Activated CD4-positive, alpha-beta T cell treated with anti-CD3 and anti-CD28 coated beads for 4 hours (primary cell): ENCODE measurements around the gene ODAD3.
"Not testable (repeated sequence)": the region's sequence is repeated elsewhere in the genome, so short reads cannot be mapped to it uniquely, and the experiment has no call there.

Source experiments
- DNase-seq, 2 donors: peaks; one replicate each; pipeline ENCODE4 v3.0.0-alpha.2; 2020

Gene ODAD3

GRCh38 chr19:11458912-11459311, 24.0 kb upstream of the ODAD3 start:
- DNase-seq: not testable (repeated sequence)

DNA sequence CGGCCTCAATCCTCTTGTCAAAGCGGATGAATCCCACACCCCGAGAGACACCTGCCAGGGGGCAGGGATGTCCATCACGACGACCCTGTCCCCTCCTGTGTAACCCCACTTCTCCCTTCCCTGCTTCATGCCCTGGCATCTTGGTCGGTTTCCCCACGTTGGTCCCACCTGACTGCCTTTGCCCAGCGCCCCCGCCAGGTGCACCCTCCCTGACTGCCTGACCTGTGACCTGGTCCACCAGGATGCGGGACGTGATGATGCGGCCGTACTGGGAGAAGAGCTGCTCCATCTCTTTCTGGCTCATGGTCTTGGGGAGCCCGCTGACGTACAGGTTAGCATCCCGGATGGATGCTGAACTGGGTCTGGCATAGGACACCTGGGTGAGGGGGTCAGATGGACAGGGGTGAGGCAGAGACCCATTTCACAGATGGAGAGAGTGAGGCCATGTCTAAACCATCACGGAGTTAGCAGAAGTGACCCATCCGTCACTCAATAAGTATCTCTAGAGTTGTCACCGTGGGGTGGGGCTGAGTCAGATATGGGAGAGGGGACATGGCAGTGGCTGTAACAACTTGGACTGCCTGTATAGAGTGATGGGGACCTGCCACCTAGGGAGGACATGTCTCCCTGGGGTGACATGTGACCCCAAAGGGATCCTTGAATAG, 23.4 kb upstream of the ODAD3 start:
- DNase-seq: no peak

DNA sequence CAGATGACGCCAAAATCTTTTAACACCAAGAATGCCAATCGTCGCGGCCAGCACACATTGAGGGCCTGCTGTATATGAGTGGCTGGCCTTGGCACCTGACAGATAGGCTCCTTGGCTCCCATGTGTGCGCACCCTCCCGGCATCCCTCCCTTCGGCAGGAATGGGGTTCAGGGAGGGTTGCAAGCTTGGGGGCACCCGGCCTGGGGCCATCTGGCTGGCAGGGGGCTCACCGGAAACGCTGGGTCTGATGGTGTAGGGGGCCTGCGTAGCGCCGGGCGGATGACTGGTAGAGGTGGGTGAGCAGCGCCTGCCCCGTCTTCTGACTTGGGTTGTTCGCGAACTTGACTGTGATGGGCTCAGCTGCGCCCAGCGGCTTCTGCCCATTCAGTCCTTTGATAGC, 22.9 kb upstream of the ODAD3 start:
- DNase-seq: no peak

- no peak for DNase-seq
Observed at GRCh38 chr19:11457115-11457514, 22.2 kb upstream of the ODAD3 start.

- DNase-seq: no peak
Observed at GRCh38 chr19:11456659-11457058, 21.7 kb upstream of the ODAD3 start.

DNA sequence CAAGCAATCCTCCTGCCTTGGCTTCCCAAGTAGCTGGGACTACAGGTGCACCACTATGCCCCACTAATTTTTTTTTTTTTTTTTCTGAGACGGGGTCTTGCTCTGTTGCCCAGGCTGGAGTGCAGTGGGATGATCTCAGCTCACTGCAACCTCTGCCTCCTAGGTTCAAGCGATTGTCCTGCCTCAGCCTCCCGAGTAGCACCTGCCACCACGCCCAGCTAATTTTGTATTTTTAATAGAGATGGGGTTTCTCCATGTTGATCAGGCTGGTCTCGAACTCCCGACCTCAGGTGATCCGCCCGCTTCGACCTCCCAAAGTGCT, 20.3 kb upstream of the ODAD3 start:
- DNase-seq: not testable (repeated sequence)

DNA sequence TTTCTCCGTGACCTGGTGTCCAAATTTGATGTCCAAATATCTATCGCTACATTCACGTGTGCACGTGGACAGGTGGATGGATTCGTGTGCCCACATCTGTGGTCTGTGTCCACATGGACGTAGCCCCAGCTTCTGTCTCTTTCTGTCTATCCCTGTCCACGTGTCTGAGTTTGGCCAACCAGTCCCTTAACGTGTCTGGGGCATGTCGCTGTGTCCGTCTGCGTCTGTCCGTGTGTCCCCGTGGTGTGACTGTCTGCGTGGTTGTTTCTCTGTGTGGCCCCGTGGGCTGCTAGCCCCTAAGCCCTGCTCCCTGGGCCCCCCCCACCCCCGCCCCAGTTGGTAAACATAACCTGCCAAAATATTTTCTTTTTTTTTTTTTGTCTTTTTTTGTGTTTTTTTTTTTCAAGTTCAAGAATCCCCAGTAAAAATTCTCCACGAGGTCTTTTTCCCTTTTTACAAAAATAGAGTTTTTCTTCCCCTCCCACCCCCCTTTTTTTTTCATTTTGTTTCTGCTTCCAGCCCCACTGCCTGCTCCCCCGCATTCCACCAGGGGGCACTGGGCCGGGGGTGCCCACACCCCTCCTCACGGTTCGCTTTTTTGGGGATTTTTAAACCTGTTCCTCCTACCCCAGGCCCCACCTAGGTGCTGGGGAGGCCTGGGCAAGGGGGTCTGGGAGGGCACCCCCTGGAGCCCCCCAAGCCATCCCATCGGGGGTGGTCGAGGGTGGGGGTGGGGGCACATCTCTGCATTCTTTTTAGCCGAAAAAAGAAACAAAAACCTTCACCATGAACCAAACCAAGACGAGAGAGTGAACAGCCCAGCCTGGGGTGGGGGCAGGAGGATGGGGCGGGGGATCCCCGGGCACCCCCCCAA, 18.8 kb upstream of the ODAD3 start:
- DNase-seq: peak in 1 of 2 donors; percentile 16

DNA sequence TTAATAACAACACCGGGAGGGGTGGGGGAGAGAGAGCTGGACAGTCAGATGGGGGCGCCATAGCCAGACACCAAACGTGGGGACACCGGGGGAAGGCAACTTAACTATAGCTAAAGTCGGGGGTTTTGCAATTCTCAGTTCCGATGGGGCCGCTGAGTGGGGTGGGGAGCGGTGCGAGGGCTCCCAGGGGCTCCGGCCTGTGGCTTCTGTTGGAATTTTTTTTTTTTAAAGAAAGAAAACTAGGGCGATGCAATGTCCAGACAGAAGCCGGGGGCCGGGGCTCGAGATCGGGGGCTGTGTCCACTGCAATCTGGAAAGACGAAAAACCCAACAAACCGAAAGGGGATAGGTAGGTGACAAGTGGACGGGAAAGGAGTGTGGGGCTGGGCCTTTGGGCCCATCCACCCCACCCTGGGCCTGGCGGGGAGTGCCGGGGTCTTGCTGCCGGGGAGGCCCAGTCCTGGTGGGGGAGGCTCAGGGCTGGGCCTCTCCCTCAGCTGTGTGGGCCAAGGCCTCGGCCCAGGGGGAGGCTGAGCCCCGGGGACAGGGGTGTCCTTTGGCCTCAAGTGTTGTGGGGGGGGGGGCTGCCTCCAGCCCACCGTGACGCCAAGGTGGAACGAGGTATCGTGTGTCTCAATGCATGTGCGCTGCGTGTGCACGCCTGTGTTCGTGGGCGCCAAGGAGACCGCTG, 17.8 kb upstream of the ODAD3 start:
- no peak for DNase-seq

DNA sequence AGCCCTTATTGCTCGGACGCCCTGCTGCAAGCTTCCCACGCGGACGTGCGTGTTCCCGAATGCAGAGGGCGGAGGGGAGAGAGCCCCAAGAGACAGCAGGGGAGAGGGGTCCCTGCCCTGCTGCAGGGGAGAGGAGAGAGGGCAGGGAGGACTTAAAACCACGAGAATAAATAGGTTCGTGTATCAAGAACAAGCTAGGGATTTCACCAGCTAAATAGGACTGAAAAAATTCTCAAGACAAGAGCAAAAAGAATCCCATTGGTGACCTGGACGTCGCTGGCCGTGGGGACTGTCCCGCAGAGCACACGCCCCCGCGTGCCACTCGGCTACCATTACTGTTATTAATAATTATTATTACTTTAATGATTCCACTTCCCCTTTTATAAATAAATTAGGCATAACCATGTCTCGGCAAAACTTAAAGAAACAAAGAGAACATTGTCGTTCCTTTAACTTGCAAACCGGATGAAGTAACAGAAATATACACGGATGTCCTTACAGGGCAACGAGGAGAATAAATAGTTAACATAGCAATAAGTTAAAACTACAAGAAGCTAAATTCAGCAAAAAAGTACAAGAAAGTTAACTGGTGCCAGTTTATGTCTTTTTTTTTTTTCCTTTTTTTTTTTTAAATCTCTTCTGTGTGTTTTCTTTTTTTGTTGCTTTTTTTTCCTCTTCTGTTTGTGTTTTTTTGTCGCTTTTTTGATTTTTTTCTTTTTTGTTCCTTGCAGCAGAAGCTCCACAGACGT, 17.1 kb upstream of the ODAD3 start:
- no peak for DNase-seq

DNA sequence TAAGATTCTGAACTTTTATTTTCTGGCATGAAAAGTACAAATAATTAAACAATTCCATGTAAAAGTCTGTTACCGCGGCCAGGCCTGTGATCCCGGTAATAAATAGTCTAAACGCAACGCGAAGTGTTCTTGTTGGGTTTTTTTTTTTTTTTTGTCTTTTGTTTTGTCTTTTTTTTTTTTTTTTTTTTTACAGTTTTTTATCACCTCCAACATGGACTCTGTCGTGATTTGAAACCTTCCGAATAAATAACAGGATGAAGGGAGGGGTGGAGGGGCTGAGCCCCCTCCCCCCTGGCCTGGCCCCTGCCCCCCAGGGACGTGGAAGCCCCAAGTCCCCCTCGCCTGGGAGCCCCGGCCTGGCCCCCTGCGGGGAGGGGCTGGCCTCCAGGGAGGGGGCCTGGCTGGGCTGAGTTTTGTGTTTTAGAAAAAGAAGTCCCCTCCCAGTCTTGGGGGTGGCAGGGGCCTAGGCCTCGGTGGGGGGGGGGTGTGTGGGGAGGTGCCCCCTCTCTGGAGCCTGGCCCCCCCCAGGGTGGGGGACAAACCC, 16.5 kb upstream of the ODAD3 start:
- DNase-seq: no peak

DNA sequence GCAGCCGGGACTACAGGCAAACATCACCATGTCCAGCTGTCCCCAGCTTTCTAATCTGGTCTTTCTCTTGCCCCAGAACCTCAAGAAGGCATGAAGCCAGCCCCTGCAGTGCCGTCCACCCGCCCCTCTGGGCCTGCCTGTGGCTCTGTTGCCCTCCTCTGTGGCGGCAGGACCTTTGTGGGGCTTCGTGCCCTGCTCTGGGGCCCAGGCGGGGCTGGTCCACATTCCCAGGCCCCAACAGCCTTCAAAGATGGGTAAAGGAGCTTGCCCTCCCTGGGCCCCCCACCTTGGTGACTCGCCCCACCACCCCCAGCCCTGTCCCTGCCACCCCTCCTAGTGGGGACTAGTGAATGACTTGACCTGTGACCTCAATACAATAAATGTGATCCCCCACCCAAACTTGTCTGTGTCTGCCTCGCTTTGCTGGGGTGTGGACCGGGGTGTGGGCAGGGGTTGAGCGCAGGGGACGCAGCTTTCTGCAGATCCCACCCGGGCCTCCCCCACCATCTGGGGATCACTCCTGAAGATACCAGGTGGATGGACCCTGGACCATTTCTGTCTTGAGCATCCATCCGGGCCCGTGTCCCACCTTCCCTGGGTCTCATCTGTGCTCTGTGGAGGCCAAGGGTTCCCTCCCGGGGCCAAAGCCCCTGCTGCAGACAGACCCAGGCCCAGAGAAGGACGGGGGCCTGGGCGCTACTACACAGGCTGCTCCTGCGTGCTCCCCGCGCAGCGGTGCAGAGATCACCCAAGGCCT, 15.8 kb upstream of the ODAD3 start:
- no peak for DNase-seq

- no peak for DNase-seq
Observed at GRCh38 chr19:11448923-11449554, 14.1 kb upstream of the ODAD3 start.

DNA sequence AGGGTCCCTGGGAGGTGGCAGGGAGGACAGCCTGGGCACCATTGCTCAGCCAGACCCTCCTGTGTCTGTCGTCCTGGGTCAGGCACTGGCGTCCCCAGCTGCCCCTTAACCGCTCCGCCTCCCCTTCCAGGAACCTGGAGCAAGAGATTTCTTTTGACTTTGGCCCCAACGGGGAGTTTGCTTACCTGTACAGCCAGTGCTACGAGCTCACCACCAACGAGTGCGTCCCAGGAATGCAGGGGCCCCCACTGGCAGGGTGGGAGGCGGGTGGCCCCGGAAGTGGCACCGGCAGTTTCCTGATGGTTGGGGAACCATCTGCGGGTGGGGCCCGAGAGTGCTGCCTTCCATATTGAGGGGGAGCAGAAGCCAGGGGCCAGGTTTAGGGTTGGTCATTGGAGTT, 13.5 kb upstream of the ODAD3 start:
- DNase-seq: no peak

DNA sequence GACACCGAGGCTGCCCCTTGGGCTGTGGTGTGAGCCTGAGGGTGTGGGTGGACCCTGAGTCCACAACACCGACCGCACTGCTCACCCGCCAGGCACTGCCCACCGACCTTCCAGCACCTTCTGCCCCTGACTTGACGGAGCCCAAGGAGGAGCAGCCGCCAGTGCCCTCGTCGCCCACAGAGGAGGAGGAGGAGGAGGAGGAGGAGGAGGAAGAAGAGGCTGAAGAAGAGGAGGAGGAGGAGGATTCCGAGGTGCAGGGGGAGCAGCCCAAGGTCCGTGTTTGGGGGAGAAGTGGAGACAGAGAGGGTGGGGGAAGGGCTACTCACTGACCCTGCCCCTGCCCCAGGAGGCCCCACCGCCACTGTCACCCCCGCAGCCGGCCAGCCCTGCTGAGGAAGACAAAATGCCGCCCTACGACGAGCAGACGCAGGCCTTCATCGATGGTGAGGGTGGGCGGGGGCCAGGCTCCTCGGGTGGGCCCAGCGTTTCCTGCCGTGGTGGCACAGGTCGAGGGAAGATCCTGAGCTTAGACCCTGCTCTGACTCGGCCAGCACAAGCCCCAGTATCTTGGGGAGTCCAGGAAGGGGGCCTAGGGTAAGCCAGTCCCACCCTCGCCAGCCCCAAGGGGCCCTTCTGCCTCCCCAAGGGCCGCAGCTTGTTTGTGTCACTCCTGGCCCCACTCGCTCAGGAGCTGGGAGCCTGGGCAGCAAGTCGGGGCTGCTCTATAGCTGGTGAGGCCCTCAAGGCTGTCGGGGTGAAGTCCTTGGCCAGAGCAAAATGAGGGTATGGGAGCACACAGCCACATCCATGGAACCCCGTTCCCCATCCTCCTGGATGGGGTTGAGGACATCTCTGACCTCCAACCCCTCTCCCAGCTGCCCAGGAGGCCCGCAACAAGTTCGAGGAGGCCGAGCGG, 12.7 kb upstream of the ODAD3 start:
- no peak for DNase-seq

DNA sequence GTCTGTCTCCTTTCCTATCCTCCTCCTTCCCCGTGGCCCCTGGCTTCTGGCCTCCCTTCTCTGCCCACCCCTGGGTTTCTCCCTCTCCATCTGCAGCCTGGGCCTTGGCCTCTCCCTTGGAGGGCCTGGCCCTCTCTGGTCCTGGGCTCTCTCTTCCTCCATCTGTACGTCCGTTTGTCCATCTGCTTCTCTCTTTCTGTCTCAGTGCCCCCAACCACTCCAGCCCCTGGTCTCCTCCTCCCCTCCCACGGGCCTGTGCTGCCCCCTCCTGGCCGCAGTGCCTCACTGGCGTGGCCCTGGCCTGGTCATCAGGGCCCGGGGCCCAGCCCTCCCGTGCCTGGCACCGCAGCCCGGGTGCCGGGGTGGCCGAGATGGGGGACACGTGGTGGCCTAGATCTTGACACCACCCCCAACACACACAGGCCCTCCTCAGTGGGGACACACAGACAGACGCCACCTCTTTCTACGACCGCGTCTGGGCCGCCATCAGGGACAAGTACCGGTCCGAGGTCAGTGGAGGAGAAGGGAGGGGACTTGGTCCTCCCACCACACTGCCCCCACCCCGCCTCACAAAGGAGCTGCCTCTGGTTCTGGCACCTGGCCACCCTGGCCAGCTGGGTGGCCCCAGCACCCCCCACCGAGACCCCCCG, 11.9 kb upstream of the ODAD3 start:
- DNase-seq: peak; percentile 37 to 50

DNA sequence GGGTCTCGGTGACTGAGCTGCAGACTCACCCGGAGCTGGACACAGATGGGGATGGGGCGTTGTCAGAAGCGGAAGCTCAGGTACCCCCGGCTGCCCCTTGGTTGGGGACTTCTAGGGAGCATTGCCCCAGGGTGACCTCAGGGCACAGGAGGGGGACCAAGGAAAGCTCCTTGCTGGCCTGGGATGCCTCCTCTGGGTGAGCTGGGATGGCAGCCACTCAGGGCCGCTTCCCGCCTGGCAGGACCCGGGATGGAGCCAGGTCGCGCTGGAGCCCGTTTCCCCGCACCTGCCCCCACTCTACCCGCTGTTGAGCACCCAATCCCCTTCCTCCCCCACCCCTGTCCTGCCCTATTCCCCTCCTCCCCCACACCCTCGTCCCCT, 11.3 kb upstream of the ODAD3 start:
- no peak for DNase-seq

- DNase-seq: no peak
Observed at GRCh38 chr19:11445141-11445540, 10.2 kb upstream of the ODAD3 start.

GRCh38 chr19:11444059-11444458, 9.1 kb upstream of the ODAD3 start:
- DNase-seq: no peak

DNA sequence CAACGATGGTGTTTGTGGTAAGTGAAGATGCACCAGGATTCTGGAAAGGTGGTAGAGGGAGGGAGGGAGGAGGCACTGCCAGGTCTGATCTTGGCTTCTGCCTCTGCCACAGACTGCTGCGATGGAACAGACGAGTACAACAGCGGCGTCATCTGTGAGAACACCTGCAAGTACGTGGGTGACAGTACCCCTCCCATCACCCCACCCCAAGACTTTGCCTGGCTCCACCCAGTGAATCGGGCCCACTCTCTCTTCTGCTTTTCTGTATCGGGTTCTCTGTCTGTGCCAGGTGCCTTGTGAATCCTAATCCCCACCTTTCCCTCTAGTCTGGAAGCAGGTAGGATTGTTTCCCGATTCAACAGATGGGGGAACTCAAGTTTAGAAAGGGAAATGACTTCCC, 3.0 kb upstream of the ODAD3 start:
- DNase-seq: no peak

GRCh38 chr19:11435833-11436313, 952 bp upstream of the ODAD3 start:
- no peak for DNase-seq
